Keratinocyte (primary cell): ENCODE measurements around the gene FAM110A.

Source experiments
- EZH2 ChIP-seq: IDR thresholded peaks from one replicate; pipeline ENCODE4 v1.6.1; 2012; ENCODE audit warnings: inconsistent platforms, mild to moderate bottlenecking, low read length, moderate library complexity
- TF ChIP-seq, protein P1 (sequence below), 3 experiments: IDR thresholded peaks in 1 of 3; conservative IDR thresholded peaks in 1 of 3; optimal IDR thresholded peaks in 1 of 3; 2 replicates in 2 of 3; 3 replicates in 1 of 3; pipeline versions ENCODE3 to v1.5.1; 2011; ENCODE audit warnings: low read length in 3 of 3, mild to moderate bottlenecking in 3 of 3, moderate library complexity in 2 of 3, control low read depth in 1 of 3, inconsistent platforms in 1 of 3; ENCODE audit not compliant: insufficient read depth in 2 of 3; ENCODE audit errors: extremely low read depth in 1 of 3

DNA sequence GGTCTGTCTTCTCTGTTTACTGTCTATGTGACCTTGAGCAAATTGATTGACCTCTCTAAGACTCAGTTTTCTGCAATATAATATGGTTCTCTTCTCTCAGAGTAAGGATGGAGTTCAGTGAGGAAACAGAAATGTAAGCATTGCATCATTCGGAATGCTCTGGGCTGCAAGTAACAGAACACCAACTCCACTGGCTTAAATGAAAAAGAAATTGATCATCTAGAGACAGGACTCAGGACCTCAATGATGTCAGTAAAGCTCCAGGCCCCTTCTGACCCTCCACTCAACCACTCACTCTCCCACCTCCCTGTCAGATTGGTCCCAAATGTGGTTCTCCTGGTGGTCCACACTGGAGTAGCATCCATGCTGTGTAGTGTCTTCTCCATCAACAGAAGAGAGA, 31.9 kb downstream of the FAM110A start:
- TF ChIP-seq, protein P1, sequence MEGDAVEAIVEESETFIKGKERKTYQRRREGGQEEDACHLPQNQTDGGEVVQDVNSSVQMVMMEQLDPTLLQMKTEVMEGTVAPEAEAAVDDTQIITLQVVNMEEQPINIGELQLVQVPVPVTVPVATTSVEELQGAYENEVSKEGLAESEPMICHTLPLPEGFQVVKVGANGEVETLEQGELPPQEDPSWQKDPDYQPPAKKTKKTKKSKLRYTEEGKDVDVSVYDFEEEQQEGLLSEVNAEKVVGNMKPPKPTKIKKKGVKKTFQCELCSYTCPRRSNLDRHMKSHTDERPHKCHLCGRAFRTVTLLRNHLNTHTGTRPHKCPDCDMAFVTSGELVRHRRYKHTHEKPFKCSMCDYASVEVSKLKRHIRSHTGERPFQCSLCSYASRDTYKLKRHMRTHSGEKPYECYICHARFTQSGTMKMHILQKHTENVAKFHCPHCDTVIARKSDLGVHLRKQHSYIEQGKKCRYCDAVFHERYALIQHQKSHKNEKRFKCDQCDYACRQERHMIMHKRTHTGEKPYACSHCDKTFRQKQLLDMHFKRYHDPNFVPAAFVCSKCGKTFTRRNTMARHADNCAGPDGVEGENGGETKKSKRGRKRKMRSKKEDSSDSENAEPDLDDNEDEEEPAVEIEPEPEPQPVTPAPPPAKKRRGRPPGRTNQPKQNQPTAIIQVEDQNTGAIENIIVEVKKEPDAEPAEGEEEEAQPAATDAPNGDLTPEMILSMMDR (optimal IDR thresholded peaks at IDR 0.05 in 1 of 3, IDR thresholded peaks at IDR 0.05 in 1 of 3, conservative IDR thresholded peaks at IDR 0.05 in 1 of 3; ENCODE audit: extremely low read depth in 1 of 3, insufficient read depth in 2 of 3, low read length in 3 of 3), result no peak
- no peak for TF ChIP-seq EZH2
